Heart right ventricle (tissue), 16 donors: Measurements from ENCODE around the gene IL20RB. TPM values are rescaled to one million over a fixed set of nuclear protein-coding genes. Genes with fewer than 3 reads are reported as not detected.

Experiments
- ATAC-seq, 8 donors: fragments of 200-7000 bp; cut with Tn5 transposase; one replicate each; pipeline ENCODE4 v1.9.1; 2020; ENCODE audit warnings: mild to moderate bottlenecking in 8 of 8, moderate library complexity in 8 of 8, moderate number of reproducible peaks in 1 of 8
- DNase-seq, 2 donors: peaks; one replicate each; pipeline ENCODE4 v3.0.0-alpha.2; 2020
- H3K27ac ChIP-seq, 10 donors: fragments of 200-600 bp; sonication (generic) in 2 of 10; one replicate each; pipeline versions ENCODE4 v1.5.0 to v1.8.0; 2020 to 2022; ENCODE audit warnings: mild to moderate bottlenecking in 3 of 10
- H3K27me3 ChIP-seq, 7 donors: fragments of 200-600 bp; one replicate each; pipeline ENCODE4 v1.8.0; 2021 to 2022; ENCODE audit warnings: mild to moderate bottlenecking in 2 of 7
- H3K36me3 ChIP-seq, 9 donors: fragments of 200-600 bp; sonication (generic) in 1 of 9; one replicate each; pipeline versions ENCODE4 v1.5.0 to v1.8.0; 2020 to 2022; ENCODE audit warnings: mild to moderate bottlenecking in 2 of 9
- H3K4me1 ChIP-seq, 9 donors: fragments of 200-600 bp; sonication (generic) in 1 of 9; one replicate each; pipeline versions ENCODE4 v1.5.0 to v1.8.0; 2020 to 2022; ENCODE audit warnings: mild to moderate bottlenecking in 4 of 9
- H3K4me3 ChIP-seq, 10 donors: fragments of 200-600 bp; sonication (generic) in 2 of 10; one replicate each; pipeline versions ENCODE4 v1.5.0 to v1.8.0; 2020 to 2022; ENCODE audit warnings: mild to moderate bottlenecking in 7 of 10, moderate library complexity in 2 of 10
- H3K9me3 ChIP-seq, 11 donors: fragments of 200-600 bp in 10 of 11; sonication (generic) in 2 of 11; one replicate each; pipeline versions ENCODE4 v1.5.0 to v1.8.0; 2013 to 2022; ENCODE audit warnings: mild to moderate bottlenecking in 2 of 11, control low read depth in 1 of 11, moderate library complexity in 1 of 11
- WGBS, 2 donors: extraction: QIAGEN DNeasy Blood & Tissue Kit; methylation state at CpG; one replicate each; pipeline ENCODE4 v1.1.7; 2013; ENCODE audit warnings: inconsistent platforms in 1 of 2; 5-methylcytosine and 5-hydroxymethylcytosine counted together
- intact Hi-C, 10 donors: fragments of 100-400 bp; cut with DNase I; formaldehyde crosslinking; loops; one replicate each; pipeline versions ENCODE4 v1.11.1 to v1.14.2; 2022
- polyA plus RNA-seq, 2 donors: library from polyadenylated mRNA; stranded (reverse); fragments of 200-250 nt; gene quantifications; one replicate each; pipeline ENCODE4 v1.2.3, GENCODE V29; 2013
- total RNA-seq, 10 donors: library from RNA; stranded (reverse); fragmentation: NEBNext Ultra II Directional in 3 of 10; extraction: Animal tissue kit (Norgen Biotek cat#: 25700) in 3 of 10; gene quantifications; one replicate each; pipeline versions ENCODE4 v1.2.1 to v1.2.4, GENCODE V29; 2021 to 2023
- TF ChIP-seq, protein P1 (sequence below), 9 donors: fragments of 200-600 bp; sonication (generic) in 2 of 9; IDR thresholded peaks; one replicate each; pipeline versions ENCODE4 v1.5.0 to v1.8.0; 2021 to 2022; ENCODE audit warnings: antibody characterized with exemption in 9 of 9, mild to moderate bottlenecking in 5 of 9, moderate library complexity in 1 of 9
- donor health status: Arrhythmogenic right ventricular cardiomyopathy.
- donor health status: ischemic (EF 13 %, LVEDD 7.1; RV severe dilation, severe dysfunction).
- donor health status: healthy with polysubstance abuse.
- donor health status: DM: no; HTN: yes; CAD: no.
- donor health status: DM: no; HTN: no; CAD: no.
- donor health status: ischemic (EF 25% LVEDD 6.9; RV normal size, moderate dysfunction).
- donor health status: ischemic (EF 25% LVEDD 5.7; RV mildly dilated, moderate dysfunction).
- donor health status: healthy.
- donor health status: DM: yes; HTN: yes; CAD: no.
- donor health status: Ischemic cardiomyopathy.
- donor health status: ischemic (EF 35%, LVEDD 5.7; RV mildly dilated, moderate dysfunction).
- donor health status: nonischemic (EF 11% LVEDD 7.7; RV severe dilation, severe dysfunction).
- donor health status: DM: yes; HTN: yes; CAD: no.
- donor health status: PGD.
- donor health status: ischemic (EF 29% LVEDD 5.4; RV normal size, mild dysfunction).
- donor health status: nonischemic (EF 23%, LVEDD 6.1; RV moderate dilation, normal function).

IL20RB gene
- total and polyA plus RNA-seq, 12 donors, result 0.12 to 0.71 (median 0.34) TPM; not detected in 2

DNA sequence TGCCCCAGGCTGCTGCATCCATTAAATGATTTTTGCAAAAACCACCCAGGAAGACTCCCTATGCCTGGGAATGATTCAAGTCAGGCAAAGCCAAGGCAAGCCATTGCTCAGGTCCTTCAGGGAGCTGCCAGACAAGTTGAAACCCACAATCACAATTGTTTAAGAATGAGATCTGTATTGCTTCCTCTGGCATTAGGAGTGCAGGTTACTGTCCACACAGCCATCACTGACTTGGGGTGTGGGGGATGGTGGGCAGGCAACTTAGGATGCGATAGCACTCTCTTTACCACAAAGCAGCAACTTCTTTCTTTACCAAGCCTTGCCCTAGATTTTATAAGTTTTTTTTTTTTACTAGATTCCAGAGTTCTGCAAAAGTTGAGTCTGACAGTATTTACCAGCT lies 15.0 kb upstream of the IL20RB start:
- peaks cover 2 to 73% (median 25%) of the 10 kb centered on the region in 9 donors for H3K4me1 ChIP-seq
- ATAC-seq (no peak), DNase-seq (no peak)
- peaks cover 0 to under 1% (median 0%) of the 10 kb centered on the region in 11 donors for H3K9me3 ChIP-seq
- WGBS, 2 donors, result 70 to 80% methylated on average over 1 of the region's 1 CpG
- no peaks in the 10 kb centered on the region for H3K27me3 ChIP-seq
- intact Hi-C loops, result loop anchor here in 2 of 10 donors (10.0 kb wide), 2 partner anchors 78 to 188 kb away; partner anchors contain the start of genes NCK1 (in 1 of the 2) and STAG1 (in 1 of the 2)
- H3K4me3 ChIP-seq, result no peak overlapping the region
- TF ChIP-seq, protein P1, sequence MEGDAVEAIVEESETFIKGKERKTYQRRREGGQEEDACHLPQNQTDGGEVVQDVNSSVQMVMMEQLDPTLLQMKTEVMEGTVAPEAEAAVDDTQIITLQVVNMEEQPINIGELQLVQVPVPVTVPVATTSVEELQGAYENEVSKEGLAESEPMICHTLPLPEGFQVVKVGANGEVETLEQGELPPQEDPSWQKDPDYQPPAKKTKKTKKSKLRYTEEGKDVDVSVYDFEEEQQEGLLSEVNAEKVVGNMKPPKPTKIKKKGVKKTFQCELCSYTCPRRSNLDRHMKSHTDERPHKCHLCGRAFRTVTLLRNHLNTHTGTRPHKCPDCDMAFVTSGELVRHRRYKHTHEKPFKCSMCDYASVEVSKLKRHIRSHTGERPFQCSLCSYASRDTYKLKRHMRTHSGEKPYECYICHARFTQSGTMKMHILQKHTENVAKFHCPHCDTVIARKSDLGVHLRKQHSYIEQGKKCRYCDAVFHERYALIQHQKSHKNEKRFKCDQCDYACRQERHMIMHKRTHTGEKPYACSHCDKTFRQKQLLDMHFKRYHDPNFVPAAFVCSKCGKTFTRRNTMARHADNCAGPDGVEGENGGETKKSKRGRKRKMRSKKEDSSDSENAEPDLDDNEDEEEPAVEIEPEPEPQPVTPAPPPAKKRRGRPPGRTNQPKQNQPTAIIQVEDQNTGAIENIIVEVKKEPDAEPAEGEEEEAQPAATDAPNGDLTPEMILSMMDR (IDR thresholded peaks at IDR 0.05), result no peak
- H3K27ac ChIP-seq, result peak overlapping the region in 3 of 10 donors; percentile 11 to 43 (median 17)
- H3K36me3 ChIP-seq, result peaks cover 0 to 23% (median 5%) of the 10 kb centered on the region in 9 donors

DNA sequence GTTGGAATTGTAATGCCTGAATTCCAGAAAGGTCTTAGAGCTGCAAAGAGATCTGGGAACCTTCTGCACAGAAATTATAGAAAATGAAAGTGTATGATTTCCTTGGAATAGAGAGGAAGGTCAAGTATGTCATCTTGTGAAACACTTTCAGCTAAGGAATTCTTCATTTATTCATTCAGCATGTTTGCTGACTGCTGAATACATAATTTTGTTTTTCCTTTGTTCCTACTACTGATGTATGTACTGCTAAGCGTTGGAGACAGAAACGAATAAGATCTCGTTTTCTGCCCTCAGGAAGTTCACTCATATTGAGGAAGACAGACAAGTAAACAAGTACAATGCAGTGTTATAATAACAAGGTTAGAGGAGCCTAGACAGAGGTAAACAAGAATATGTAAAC lies 14.3 kb upstream of the IL20RB start:
- peak overlapping the region in 3 of 10 donors; percentile 17 to 43 (median 20) for H3K27ac ChIP-seq
- DNase-seq, result no peak
- H3K9me3 ChIP-seq, result no peaks in the 10 kb centered on the region
- peaks cover 0 to 29% (median 5%) of the 10 kb centered on the region in 9 donors for H3K36me3 ChIP-seq
- peak in 1 of 8 donors; percentile 25 for ATAC-seq
- TF ChIP-seq, protein P1 (IDR thresholded peaks at IDR 0.05), result no peak
- H3K4me1 ChIP-seq, result peaks cover 2 to 69% (median 24%) of the 10 kb centered on the region in 9 donors
- H3K4me3 ChIP-seq, result no peak overlapping the region
- WGBS, 2 donors, result 54 to 65% methylated on average over 3 of the region's 3 CpGs
- intact Hi-C loops, result loop anchor here in 2 of 10 donors (10.0 kb wide), 2 partner anchors 79 to 189 kb away; partner anchors contain the start of genes NCK1 (in 1 of the 2) and STAG1 (in 1 of the 2)
- no peaks in the 10 kb centered on the region for H3K27me3 ChIP-seq

DNA sequence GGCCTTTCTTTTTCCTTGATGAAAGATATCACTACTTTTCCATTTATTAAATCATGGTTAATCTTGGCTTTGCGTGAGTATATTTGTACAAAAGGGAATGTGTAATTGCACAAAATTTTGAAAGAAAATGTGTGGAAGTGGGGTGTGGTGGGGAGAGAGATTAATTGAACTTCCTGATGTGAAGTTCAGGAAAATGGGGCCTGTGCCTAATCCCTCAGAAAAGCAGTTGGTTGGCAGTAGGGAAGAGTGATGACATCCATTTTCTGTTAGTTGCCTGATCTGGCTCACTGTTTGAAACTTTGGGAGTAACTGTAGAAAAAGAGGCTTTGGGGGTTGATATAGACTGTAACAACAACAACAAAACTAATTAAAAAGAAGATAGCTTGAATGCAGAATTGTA lies 10.8 kb upstream of the IL20RB start:
- 77 to 79% methylated on average over 1 of the region's 1 CpG for WGBS, 2 donors
- Histone ChIP-seq H3K27ac (no peak overlapping the region), H3K4me1 (peaks cover 2 to 77% (median 43%) of the 10 kb centered on the region in 9 donors), H3K4me3 (no peak overlapping the region), H3K27me3 (no peaks in the 10 kb centered on the region), H3K36me3 (peaks cover 0 to 33% (median 5%) of the 10 kb centered on the region in 9 donors), H3K9me3 (no peaks in the 10 kb centered on the region)
- TF ChIP-seq, protein P1 (IDR thresholded peaks at IDR 0.05), result no peak
- intact Hi-C loops, result loop anchor here in 3 of 10 donors (5.0 to 10.0 kb wide), 3 partner anchors 65 to 192 kb away; partner anchors contain the start of genes NCK1 (in 1 of the 3) and STAG1 (in 1 of the 3)
- ATAC-seq (no peak), DNase-seq (no peak)

DNA sequence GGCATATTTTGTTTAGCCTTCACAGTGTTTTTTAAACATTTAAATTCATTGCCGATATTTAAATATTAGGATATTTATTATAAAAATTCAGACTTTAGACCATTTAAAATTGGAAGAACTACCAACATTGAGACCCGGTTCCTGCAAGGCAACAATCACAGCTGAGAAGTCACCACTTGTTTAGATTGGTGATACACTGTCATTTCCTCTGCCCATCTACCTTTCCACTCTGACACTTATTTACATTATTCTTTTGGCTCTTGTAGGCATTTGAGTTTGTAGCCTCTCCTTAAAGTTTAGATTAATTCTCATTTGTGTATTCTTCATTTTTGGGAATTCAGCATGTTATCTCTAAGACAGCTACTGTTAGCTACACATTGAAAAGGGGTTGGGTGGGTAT lies 10.3 kb upstream of the IL20RB start:
- H3K9me3 ChIP-seq, result no peaks in the 10 kb centered on the region
- 48 to 53% methylated on average over 2 of the region's 2 CpGs for WGBS, 2 donors
- TF ChIP-seq, protein P1 (IDR thresholded peaks at IDR 0.05), result no peak
- no peaks in the 10 kb centered on the region for H3K27me3 ChIP-seq
- no peak overlapping the region for H3K27ac ChIP-seq
- H3K4me3 ChIP-seq, result no peak overlapping the region
- peaks cover 0 to 33% (median 5%) of the 10 kb centered on the region in 9 donors for H3K36me3 ChIP-seq
- ATAC-seq, result no peak
- H3K4me1 ChIP-seq, result peaks cover 2 to 72% (median 39%) of the 10 kb centered on the region in 9 donors
- intact Hi-C loops, result loop anchor here in 3 of 10 donors (5.0 to 10.0 kb wide), 3 partner anchors 65 to 193 kb away; partner anchors contain the start of genes NCK1 (in 1 of the 3) and STAG1 (in 1 of the 3)
- no peak for DNase-seq
